ENCODE results near the gene CCSAP.

DNA sequence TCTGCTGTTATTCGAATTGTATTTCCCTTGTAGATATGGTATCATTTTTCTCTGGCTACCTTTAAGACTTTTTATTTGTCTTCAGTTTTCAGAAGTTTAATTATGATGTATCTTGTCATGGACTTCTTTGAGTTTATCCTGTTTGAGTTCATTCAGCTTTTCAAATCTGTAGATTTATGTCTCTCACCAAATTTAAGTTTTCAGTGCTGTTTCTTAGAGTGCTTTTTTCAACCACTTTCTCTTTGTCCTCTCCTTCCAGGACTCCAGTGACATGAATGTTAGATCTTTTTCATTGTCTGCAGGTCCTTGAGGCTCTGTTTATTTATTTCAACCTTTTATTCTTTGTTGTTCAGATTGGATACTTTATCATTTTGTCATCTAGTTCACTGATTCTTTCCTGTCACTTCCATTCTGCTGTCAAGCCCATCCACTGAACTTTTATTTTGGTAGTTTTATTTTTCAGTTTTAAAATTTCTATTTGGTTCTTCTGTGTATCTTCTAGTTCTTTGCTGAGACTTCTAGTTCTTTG lies 60.5 kb downstream of the CCSAP start:
- TF ChIP-seq, protein P1, sequence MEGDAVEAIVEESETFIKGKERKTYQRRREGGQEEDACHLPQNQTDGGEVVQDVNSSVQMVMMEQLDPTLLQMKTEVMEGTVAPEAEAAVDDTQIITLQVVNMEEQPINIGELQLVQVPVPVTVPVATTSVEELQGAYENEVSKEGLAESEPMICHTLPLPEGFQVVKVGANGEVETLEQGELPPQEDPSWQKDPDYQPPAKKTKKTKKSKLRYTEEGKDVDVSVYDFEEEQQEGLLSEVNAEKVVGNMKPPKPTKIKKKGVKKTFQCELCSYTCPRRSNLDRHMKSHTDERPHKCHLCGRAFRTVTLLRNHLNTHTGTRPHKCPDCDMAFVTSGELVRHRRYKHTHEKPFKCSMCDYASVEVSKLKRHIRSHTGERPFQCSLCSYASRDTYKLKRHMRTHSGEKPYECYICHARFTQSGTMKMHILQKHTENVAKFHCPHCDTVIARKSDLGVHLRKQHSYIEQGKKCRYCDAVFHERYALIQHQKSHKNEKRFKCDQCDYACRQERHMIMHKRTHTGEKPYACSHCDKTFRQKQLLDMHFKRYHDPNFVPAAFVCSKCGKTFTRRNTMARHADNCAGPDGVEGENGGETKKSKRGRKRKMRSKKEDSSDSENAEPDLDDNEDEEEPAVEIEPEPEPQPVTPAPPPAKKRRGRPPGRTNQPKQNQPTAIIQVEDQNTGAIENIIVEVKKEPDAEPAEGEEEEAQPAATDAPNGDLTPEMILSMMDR (IDR thresholded peaks at IDR 0.05), result no peak
- no peak for TF ChIP-seq POLR2A (IDR thresholded peaks at IDR 0.05)
